Measurements from ENCODE around the gene CIAO3.
A peak's percentile ranks its signal among the peaks of the same experiment; 100 is the strongest.

Gene CIAO3

GRCh38 chr16:681746-682427, 58.9 kb downstream of the CIAO3 start:
- TF ChIP-seq CTCF (IDR thresholded peaks at IDR 0.05; ENCODE audit: control insufficient read depth, extremely low read depth, insufficient read depth) = no peak
- H3K4me3 ChIP-seq (ENCODE audit: low read depth, low read length) = peak overlapping the region; percentile 72
- DNase-seq (ENCODE audit: low read depth) = no peak

GRCh38 chr16:680967-681745, 59.6 kb downstream of the CIAO3 start:
- TF ChIP-seq CTCF (IDR thresholded peaks at IDR 0.05; ENCODE audit: control insufficient read depth, extremely low read depth, insufficient read depth) = peak; percentile 19; the same call in 1 of the 2 replicates
- peak overlapping the region; percentile 72 for H3K4me3 ChIP-seq (ENCODE audit: low read depth, low read length)
- DNase-seq (ENCODE audit: low read depth) = peak; percentile 70

- TF ChIP-seq CTCF (IDR thresholded peaks at IDR 0.05; ENCODE audit: control insufficient read depth, extremely low read depth, insufficient read depth) = no peak
- DNase-seq (ENCODE audit: low read depth) = no peak
- peak overlapping the region; percentile 72 for H3K4me3 ChIP-seq (ENCODE audit: low read depth, low read length)
Observed at GRCh38 chr16:680625-680945, 60.2 kb downstream of the CIAO3 start.

GRCh38 chr16:679814-680624, 60.8 kb downstream of the CIAO3 start, which contains the start of gene STUB1:
TSS of gene STUB1 (plus strand) at chr16:680410. CDS start at chr16:680526, 116 bp downstream.
- TF ChIP-seq CTCF (IDR thresholded peaks at IDR 0.05; ENCODE audit: control insufficient read depth, extremely low read depth, insufficient read depth) = no peak
- H3K4me3 ChIP-seq (ENCODE audit: low read depth, low read length) = peak within 1 kb of the TSS; percentile 72
- no peak for DNase-seq (ENCODE audit: low read depth)

Measured in LNCaP clone FGC (cell line).